MG63 (cell line): ENCODE data around the gene FNDC3B. TPM values are rescaled to one million over a fixed set of nuclear protein-coding genes. Genes with fewer than 3 reads are reported as not detected.

Source experiments
- DNase-seq: peaks from one replicate; pipeline ENCODE4 v3.0.0-alpha.2; 2020
- H3K27me3 ChIP-seq: fragments of 250-450 bp; sonication (Bioruptor Pico); 2 replicates; pipeline ENCODE4 v1.5.1; 2020; ENCODE audit warnings: mild to moderate bottlenecking, moderate library complexity
- H3K36me3 ChIP-seq: fragments of 250-450 bp; sonication (Bioruptor Pico); 2 replicates; pipeline ENCODE4 v1.5.1; 2020; ENCODE audit warnings: mild to moderate bottlenecking, moderate library complexity
- H3K4me3 ChIP-seq: fragments of 250-450 bp; sonication (Bioruptor Pico); 2 replicates; pipeline ENCODE4 v1.5.1; 2020; ENCODE audit warnings: mild to moderate bottlenecking, moderate library complexity
- H3K9me3 ChIP-seq: fragments of 250-450 bp; sonication (Bioruptor Pico); 2 replicates; pipeline ENCODE4 v1.5.1; 2020; ENCODE audit warnings: mild to moderate bottlenecking, moderate library complexity
- total RNA-seq: library from RNA; depleted of rRNA; stranded (reverse); fragments of >200 nt; shearing (Covaris generic); gene quantifications from 2 replicates; pipeline ENCODE4 v1.2.3, GENCODE V29; 2014; ENCODE audit warnings: low replicate concordance

FNDC3B gene
- total RNA-seq, 1 experiment from 2014 or later: 53.7 TPM

- H3K27me3 ChIP-seq: no peaks in the 10 kb centered on the region
- peaks cover 70% of the 10 kb centered on the region for H3K36me3 ChIP-seq
- H3K4me3 ChIP-seq: no peak overlapping the region
- peaks cover 6% of the 10 kb centered on the region for H3K9me3 ChIP-seq
- no peak for DNase-seq
These were observed 99.6 kb downstream of the FNDC3B start for GRCh38 chr3:172138792-172139507.

DNA sequence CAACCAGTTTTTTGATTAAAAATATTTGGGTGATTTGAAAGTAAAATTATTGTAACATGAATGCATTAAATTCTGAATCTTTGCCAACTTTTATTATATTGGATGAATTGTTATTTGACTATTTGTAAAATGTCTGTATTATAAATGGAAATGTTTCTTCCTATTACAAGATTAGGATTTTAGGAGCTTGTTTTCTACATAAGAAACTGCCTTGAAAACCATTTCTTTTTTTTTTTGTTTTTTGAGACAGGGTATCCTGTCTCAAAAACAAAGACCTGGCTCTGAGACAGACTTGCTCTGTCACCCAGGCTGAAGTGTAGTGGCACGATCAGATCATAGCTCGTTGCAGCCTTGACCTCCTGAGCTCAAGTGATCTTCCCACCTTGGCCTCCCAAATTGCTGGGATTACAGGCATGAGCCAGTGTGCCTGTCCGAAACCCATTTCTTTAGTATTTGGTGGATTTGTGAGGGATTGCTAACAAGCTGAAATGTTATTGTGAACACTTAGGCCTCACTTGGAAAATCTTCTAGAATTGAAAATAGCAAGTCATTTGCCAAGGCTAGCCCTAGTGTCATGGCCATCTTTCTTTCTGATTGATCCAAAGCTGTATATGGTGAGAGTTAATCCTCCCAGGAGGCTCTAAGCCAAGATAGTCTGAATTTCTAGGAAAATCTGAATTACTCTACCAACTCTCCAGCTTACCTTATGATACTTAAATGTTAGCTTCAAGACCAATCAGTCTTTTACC, 100.3 kb downstream of the FNDC3B start:
- peaks cover 6% of the 10 kb centered on the region for H3K9me3 ChIP-seq
- DNase-seq: no peak
- H3K4me3 ChIP-seq: no peak overlapping the region
- peaks cover 66% of the 10 kb centered on the region for H3K36me3 ChIP-seq
- no peaks in the 10 kb centered on the region for H3K27me3 ChIP-seq

DNA sequence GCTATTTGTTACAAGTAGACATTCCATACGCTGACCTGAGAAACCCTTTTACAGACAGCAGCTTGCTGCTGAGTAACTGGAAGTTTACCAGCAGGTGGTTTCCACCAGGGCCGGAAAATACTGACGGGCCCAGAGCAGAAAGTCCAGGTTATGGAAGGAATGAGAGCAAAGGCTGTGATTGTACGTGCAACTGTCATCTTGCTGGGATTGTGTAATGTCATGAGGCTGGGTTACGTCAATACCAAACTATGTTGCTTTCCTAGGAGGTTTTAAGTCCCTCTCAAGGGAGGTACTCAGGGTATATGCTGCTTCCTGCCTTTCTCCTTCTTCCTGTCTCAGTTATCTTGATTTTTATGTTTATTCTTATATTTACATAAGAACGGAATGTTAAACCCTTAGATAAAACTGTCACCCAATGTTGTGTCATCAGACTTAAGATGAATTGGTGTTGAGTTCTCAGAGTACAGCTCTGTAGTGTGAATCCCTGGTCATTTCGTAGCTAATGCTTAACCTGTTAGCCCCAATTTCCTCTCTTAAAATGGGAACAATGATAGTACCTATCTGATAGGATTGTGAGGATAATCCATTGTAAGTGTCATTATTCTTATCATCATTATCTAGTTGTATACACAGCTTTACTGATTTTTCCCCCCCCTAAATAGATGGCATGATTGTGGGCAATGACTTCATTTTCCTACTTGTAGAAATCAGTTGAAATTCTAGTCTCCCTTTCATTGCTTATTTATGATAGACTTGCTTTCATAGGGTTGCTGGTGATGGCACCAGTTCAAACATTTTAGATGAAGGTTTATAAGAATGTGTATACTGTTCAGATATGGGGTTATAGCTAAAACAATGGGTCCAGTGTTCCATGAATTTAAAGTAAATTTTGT, 101.4 kb downstream of the FNDC3B start:
- H3K4me3 ChIP-seq: no peak overlapping the region
- H3K9me3 ChIP-seq: peaks cover 6% of the 10 kb centered on the region
- no peaks in the 10 kb centered on the region for H3K27me3 ChIP-seq
- H3K36me3 ChIP-seq: peaks cover 56% of the 10 kb centered on the region
- DNase-seq: no peak

GRCh38 chr3:172142051-172142863, 102.9 kb downstream of the FNDC3B start:
- Histone ChIP-seq H3K27me3 (no peaks in the 10 kb centered on the region), H3K4me3 (no peak overlapping the region), H3K9me3 (peaks cover 6% of the 10 kb centered on the region), H3K36me3 (peaks cover 40% of the 10 kb centered on the region)
- no peak for DNase-seq

DNA sequence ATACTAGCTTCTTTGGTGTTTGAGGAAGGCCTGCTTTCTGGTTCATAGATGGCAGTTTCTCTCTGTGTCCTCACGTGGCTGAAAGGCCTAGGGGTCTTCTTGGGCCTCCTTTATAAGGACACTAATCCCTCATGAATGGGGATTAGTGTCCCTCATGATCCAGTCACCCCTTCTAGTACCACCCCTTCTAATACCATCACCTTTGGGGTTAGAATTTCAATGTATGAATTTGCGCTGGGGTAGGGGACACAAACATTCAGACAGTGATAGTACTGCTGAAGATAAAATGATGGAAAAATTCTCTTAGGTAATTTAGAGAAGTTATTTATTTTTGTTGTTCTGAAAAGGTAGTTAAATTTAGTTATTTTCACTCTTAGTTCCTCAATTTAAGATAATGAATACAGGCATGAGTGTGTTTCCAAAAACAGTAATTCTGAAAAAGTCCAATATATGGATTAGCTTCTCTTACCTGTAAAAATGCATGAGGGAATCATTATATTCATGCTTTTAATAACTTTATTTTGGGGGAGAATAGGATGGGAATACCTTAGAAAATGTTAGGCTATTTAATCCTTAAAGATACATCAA, 103.6 kb downstream of the FNDC3B start:
- DNase-seq: no peak
- H3K27me3 ChIP-seq: no peaks in the 10 kb centered on the region
- H3K4me3 ChIP-seq: no peak overlapping the region
- H3K9me3 ChIP-seq: peaks cover 6% of the 10 kb centered on the region
- H3K36me3 ChIP-seq: peaks cover 40% of the 10 kb centered on the region

- peaks cover 35% of the 10 kb centered on the region for H3K36me3 ChIP-seq
- peaks cover 6% of the 10 kb centered on the region for H3K9me3 ChIP-seq
These were observed 104.5 kb downstream of the FNDC3B start for GRCh38 chr3:172143739-172144497.

DNA sequence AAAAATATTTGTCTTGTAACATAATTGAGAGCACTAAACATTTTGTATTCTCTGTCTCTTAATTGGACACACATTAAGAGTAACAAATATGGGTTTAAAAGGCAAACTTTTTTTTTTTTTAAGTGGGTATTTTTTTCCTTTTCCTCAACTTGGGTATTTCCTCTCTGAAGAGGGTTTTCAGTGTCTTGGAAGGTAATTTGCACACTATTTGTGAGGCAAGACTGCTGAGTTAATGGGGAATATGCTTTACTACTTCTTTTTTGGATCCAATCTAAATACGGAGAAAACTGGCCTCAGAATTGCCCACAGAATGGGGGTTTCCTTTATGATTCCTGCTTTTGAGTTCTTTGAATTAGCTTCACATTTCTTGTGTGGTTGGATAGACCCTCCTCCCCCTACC, 105.2 kb downstream of the FNDC3B start:
- DNase-seq: no peak
- Histone ChIP-seq H3K27me3 (no peaks in the 10 kb centered on the region), H3K9me3 (peaks cover 6% of the 10 kb centered on the region), H3K36me3 (peaks cover 30% of the 10 kb centered on the region), H3K4me3 (no peak overlapping the region)

More at GRCh38 chr3:172143739-172144497, 104.5 kb downstream of the FNDC3B start:
- H3K27me3 ChIP-seq: no peaks in the 10 kb centered on the region
- no peak overlapping the region for H3K4me3 ChIP-seq
- no peak for DNase-seq

DNA sequence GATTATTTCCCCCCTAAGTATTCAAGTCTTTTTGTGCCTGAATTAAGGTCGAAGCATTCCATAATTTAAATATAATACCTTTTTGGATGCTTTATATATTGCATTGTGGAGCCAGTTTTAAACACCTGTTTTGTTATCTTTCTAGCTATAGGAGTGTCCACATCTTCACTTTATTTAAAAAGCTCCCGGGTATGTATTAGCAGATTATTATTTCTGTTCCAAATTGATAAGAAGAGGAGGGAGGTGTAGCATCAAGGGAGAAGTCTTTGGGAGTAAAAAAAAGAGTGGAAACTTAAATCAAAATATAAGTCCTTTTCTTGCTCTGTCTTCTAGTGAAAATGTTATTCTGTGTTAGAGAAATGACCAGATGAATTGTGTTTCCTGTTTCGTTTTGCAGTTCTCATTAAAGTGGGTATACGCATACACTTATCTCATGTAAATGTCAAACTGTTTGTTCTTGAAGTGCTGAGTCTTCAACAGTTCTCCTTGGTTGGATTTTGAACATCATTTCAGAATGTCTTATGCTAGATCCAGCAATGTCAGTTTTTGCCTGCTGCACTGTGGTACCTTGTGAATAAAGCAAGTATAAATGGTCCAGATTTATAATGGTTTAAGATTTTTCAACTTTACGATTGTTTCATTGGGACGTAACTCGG, 105.8 kb downstream of the FNDC3B start:
- no peaks in the 10 kb centered on the region for H3K27me3 ChIP-seq
- peaks cover 25% of the 10 kb centered on the region for H3K36me3 ChIP-seq
- no peak overlapping the region for H3K4me3 ChIP-seq
- DNase-seq: no peak
- H3K9me3 ChIP-seq: peaks cover 6% of the 10 kb centered on the region

GRCh38 chr3:172146349-172146748, 107.0 kb downstream of the FNDC3B start:
- Histone ChIP-seq H3K27me3 (no peaks in the 10 kb centered on the region), H3K36me3 (peaks cover 20% of the 10 kb centered on the region)

DNA sequence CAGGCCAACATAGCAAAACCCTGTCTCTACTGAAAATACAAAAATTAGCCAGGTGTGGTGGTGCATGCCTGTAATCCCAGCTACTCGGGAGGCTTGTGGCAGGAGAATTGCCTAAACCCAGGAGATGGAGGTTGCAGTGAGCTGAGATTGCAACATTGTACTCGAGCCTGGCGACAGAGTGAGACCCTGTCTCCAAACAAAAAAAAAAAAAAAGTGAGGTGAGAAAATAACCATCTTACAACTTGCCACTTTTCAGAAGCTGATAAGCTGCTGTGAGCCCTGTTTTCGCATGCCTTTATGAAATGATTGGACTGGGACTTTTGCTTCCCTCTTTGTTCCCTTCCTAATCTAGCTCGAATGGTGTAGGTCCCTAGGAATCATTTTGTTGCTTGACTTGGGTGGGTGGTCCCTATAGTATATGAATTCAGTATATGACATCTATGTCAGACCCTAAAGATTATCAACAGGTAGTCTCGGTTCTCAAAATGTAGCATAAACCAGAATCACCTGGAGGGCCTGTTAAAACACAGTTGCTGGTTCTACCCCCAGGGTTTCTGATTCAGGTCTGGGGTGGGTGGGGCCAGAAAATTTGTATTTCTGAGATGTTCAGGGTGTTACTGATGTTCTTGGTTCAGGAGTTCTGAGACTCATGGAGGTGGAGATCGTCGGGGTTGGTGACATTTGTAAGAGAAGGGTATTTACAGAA, 107.9 kb downstream of the FNDC3B start:
- Histone ChIP-seq H3K27me3 (no peaks in the 10 kb centered on the region), H3K4me3 (no peak overlapping the region), H3K9me3 (peaks cover 6% of the 10 kb centered on the region), H3K36me3 (peaks cover 20% of the 10 kb centered on the region)
- no peak for DNase-seq

More at GRCh38 chr3:172146349-172146748, 107.0 kb downstream of the FNDC3B start:
- no peak for DNase-seq
- H3K9me3 ChIP-seq: peaks cover 6% of the 10 kb centered on the region
- H3K4me3 ChIP-seq: no peak overlapping the region

- DNase-seq: no peak
- Histone ChIP-seq H3K27me3 (no peaks in the 10 kb centered on the region), H3K36me3 (peaks cover 12% of the 10 kb centered on the region), H3K9me3 (peaks cover under 1% of the 10 kb centered on the region; the same call in 1 of the 2 replicates), H3K4me3 (no peak overlapping the region)
These were observed 108.9 kb downstream of the FNDC3B start for GRCh38 chr3:172148241-172148640.

- Histone ChIP-seq H3K27me3 (no peaks in the 10 kb centered on the region), H3K4me3 (no peak overlapping the region), H3K9me3 (no peaks in the 10 kb centered on the region), H3K36me3 (peaks cover 7% of the 10 kb centered on the region)
- DNase-seq: no peak
These were observed 109.6 kb downstream of the FNDC3B start for GRCh38 chr3:172148702-172149565.

DNA sequence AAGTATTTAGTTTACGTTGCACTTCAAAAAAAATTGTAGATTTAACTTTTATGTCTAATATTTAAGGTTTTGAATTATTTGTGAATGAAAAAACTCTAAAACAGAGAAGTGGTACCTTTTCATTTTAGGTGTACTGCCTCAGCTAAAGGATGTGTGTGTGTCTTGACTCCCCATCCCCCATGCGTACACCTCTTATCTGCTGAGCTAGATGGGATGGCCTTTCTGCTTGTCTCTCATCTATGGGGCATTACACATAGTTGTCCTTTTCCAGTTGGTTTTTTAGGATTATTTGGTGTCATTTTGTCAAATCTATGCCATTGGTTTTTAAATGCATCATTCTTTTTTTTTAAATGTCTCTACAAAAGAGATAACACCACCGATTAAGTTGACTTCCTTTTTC, 110.9 kb downstream of the FNDC3B start:
- H3K36me3 ChIP-seq: peaks cover 8% of the 10 kb centered on the region
- no peaks in the 10 kb centered on the region for H3K27me3 ChIP-seq
- no peak overlapping the region for H3K4me3 ChIP-seq
- no peak for DNase-seq
- no peaks in the 10 kb centered on the region for H3K9me3 ChIP-seq
